Measurements from ENCODE around the gene HEATR3.

Gene HEATR3

DNA sequence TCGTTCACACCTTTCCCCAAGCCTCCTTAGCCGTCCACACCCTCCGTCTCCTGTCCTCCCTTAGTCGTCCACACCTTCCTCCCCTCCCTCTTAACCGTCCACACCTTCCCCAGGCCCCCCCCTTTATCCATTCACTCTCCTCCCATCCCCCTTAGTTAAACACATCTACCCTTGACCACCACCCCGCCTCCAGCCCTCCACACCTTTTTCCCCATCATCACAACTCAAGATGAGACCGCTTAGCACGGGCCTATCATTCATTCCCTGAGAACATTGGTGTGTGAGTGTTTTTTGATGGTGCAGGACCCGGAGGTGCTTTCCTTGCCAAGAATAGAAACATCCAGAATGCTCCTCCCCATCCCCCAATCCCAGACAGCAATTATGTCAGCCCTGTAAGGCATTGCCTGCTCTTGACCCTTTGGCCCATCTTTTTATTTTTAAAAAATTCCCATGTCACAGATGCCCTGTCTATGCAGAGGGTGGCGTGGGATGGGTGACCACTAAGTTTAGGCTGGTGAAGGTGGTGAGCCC lies 88.7 kb downstream of the HEATR3 start:
- DNase-seq: peak; percentile 6

DNA sequence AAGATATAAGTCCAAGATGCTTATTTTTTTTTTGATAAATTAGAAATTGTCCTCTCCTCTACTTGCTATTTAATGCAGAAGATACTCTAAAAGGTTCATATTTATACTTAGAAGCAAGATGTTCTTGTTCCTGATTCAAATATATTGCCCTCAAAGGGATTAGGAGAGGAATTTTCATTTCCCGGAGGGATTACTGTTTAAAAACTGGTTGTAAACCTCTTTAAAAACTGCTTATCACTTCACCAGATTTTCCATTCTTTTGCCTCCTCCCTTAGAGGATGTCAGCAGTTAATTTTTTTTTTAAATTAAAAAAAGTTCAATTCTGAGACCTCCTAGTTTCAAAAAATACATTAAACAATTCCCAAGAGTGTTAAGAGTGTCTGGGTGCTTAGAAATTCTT lies 90.2 kb downstream of the HEATR3 start:
- DNase-seq: no peak
